Smooth muscle cell (in vitro differentiated cells): Measurements from ENCODE around the gene KDM2B. TPM values are rescaled to one million over a fixed set of nuclear protein-coding genes. Genes with fewer than 3 reads are reported as not detected.

Experiments
- DNase-seq: peaks from one replicate; lab custom pipeline; 2025; ENCODE audit not compliant: unreplicated experiment; lab: John Stamatoyannopoulos, UW
- H2AFZ ChIP-seq: fragments of 200-600 bp; sonication (generic); 2 replicates; pipeline ENCODE4 v1.6.0; 2016; ENCODE audit warnings: antibody characterized with exemption, low read depth, mild to moderate bottlenecking
- H3F3A ChIP-seq: fragments of 200-600 bp; sonication (generic); 2 replicates; pipeline ENCODE4 v1.6.0; 2017; ENCODE audit warnings: antibody characterized with exemption, low read depth
- H3K27ac ChIP-seq: fragments of 200-600 bp; sonication (generic); 2 replicates; pipeline ENCODE4 v1.5.1; 2016; ENCODE audit warnings: low read depth, mild to moderate bottlenecking
- H3K27me3 ChIP-seq: fragments of 200-600 bp; sonication (generic); 2 replicates; pipeline ENCODE4 v1.6.1; 2016; ENCODE audit warnings: low read depth, mild to moderate bottlenecking
- H3K36me3 ChIP-seq: fragments of 200-600 bp; sonication (generic); 2 replicates; pipeline ENCODE4 v1.5.1; 2016; ENCODE audit warnings: low read depth
- H3K4me1 ChIP-seq: fragments of 200-600 bp; sonication (generic); 2 replicates; pipeline ENCODE4 v1.5.1; 2016; ENCODE audit warnings: low read depth
- H3K4me2 ChIP-seq: fragments of 200-600 bp; sonication (generic); 2 replicates; pipeline ENCODE4 v1.6.0; 2016; ENCODE audit warnings: mild to moderate bottlenecking
- H3K4me3 ChIP-seq: fragments of 200-600 bp; sonication (generic); 2 replicates; pipeline ENCODE4 v1.5.1; 2016; ENCODE audit warnings: mild to moderate bottlenecking
- H3K79me2 ChIP-seq: fragments of 200-600 bp; sonication (generic); 2 replicates; pipeline ENCODE4 v1.6.0; 2016; ENCODE audit warnings: low read depth, mild to moderate bottlenecking
- H3K9ac ChIP-seq: fragments of 200-600 bp; sonication (generic); 2 replicates; pipeline ENCODE4 v1.6.0; 2016; ENCODE audit warnings: low read depth
- H3K9me3 ChIP-seq: fragments of 200-600 bp; sonication (generic); replicated peaks from 2 replicates; pipeline ENCODE4 v1.5.1; 2016; ENCODE audit warnings: low read depth
- H4K20me1 ChIP-seq: fragments of 200-600 bp; sonication (generic); 2 replicates; pipeline ENCODE4 v1.6.0; 2016; ENCODE audit warnings: low read depth
- WGBS: methylation state at CpG from one replicate; pipeline ENCODE4 v1.1.7; 2016; ENCODE audit warnings: low lambda C conversion rate; 5-methylcytosine and 5-hydroxymethylcytosine counted together
- polyA plus RNA-seq: library from polyadenylated mRNA; unstranded; fragments of >200 nt; fragmentation: Nextera tagmentation; extraction: Ambion mirVana; gene quantifications from 2 replicates; pipeline ENCODE4 v1.2.1, GENCODE V29; 2016
- total RNA-seq: library from RNA; depleted of rRNA; stranded (reverse); fragments of >200 nt; gene quantifications from 2 replicates; pipeline ENCODE4 v1.2.3, GENCODE V29; 2014
- TF ChIP-seq, protein P1 (sequence below): fragments of 200-600 bp; sonication (generic); IDR thresholded peaks from 2 replicates; pipeline ENCODE4 v1.5.1; 2017; ENCODE audit warnings: borderline replicate concordance, mild to moderate bottlenecking, antibody characterized with exemption; ENCODE audit not compliant: insufficient read depth, poor library complexity, severe bottlenecking

The KDM2B gene
- total and polyA plus RNA-seq, 2 experiments from 2014 or later, result 16.3 to 34.9 TPM

DNA sequence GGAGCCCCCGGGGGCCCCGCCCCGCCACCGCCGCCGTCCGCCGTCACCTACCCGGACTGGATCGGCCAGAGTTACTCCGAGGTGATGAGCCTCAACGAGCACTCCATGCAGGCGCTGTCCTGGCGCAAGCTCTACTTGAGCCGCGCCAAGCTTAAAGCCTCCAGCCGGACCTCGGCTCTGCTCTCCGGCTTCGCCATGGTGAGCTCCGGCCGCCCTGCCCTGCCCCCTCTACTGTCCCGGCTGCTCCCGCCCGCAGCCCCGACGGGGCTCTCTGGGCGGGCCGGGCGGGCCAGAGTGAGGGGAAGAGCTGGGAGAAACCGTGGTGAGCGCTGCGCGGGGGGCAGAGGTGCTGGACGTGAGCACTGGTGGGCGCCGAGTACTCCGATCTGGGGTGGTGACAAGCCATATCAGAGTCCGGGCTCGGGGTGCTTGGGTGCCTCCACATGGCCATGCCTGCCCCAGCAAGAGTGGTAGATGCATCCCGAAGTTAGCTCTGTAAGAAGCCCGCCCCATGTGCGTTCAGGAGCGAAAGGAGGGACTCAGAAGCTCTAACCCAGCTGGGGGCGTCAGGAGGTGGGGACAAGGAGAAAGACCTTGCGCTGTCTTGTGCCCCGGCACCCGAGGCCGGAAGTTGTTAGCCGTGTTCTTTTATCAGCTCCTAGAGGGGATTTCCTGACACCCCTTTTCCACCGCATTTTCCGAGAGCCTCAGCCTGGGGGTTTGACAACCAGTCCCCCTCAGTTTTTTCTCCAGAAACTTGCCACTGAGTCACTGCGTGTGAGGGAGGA lies 46.2 kb upstream of the KDM2B start:
- no peaks in the 10 kb centered on the region for H3K36me3 ChIP-seq

DNA sequence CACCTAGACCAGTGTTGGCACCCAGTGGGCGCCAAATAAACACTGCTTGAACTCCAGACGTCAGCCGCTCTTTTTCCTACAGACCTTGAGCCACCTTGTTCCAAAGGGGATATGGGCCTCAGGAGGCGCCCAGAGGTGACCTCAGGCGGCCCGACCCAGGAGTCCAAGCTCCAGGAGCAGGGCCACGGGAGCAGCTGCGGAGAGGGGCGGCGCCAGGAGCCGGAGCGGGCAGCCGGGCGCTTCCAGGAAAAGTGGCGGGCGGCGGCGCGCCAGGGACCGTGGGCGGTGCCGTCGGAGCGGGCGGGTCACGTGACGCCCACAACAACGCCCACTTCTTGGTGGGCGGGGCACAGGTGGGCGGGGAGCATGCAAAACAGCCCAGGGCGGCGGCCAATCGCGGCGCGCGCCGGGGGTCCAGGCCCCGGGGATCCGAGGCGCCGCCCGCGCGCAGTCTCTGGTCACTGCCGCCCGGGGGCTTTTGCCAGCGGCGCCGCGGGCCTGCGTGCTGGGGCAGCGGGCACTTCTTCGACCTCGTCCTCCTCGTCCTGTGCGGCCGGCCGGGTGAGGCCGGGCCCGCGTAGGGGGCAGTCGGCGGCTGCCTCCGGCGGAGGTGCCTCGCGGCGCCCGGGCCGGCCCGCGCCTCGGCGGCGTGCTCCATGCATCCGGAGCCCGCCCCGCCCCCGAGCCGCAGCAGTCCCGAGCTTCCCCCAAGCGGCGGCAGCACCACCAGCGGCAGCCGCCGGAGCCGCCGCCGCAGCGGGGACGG lies 45.4 kb upstream of the KDM2B start, which contains the start of gene ORAI1:
Gene ORAI1 (plus strand): TSS at position 444 of the 766 bp plus-strand sequence.
- H4K20me1 ChIP-seq, result no peaks in the 10 kb centered on the region
- no peaks in the 10 kb centered on the region for H3K27me3 ChIP-seq
- peak within 1 kb of the TSS; percentile 82 for H3K4me2 ChIP-seq
- peak within 1 kb of the TSS; percentile 49 for H3K4me3 ChIP-seq
- peak within 1 kb of the TSS; percentile 52 for H3K9ac ChIP-seq
- TF ChIP-seq, protein P1, sequence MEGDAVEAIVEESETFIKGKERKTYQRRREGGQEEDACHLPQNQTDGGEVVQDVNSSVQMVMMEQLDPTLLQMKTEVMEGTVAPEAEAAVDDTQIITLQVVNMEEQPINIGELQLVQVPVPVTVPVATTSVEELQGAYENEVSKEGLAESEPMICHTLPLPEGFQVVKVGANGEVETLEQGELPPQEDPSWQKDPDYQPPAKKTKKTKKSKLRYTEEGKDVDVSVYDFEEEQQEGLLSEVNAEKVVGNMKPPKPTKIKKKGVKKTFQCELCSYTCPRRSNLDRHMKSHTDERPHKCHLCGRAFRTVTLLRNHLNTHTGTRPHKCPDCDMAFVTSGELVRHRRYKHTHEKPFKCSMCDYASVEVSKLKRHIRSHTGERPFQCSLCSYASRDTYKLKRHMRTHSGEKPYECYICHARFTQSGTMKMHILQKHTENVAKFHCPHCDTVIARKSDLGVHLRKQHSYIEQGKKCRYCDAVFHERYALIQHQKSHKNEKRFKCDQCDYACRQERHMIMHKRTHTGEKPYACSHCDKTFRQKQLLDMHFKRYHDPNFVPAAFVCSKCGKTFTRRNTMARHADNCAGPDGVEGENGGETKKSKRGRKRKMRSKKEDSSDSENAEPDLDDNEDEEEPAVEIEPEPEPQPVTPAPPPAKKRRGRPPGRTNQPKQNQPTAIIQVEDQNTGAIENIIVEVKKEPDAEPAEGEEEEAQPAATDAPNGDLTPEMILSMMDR, result no peak
- DNase-seq, result peak; percentile 91
- peak within 1 kb of the TSS; percentile 59 for H2AFZ ChIP-seq
- H3K79me2 ChIP-seq, result no peaks in the 10 kb centered on the region
- H3K4me1 ChIP-seq, result peaks cover 16% of the 10 kb centered on the region
- no peaks in the 10 kb centered on the region for H3K9me3 ChIP-seq
- no peaks in the 10 kb centered on the region for H3K36me3 ChIP-seq
- 3% methylated on average over 50 of the region's 92 CpGs for WGBS
- peaks cover 18% of the 10 kb centered on the region for H3F3A ChIP-seq
- peak within 1 kb of the TSS; percentile 49 for H3K27ac ChIP-seq

More for the DNA sequence above, 46.2 kb upstream of the KDM2B start:
- H3K4me2 ChIP-seq, result peak overlapping the region; percentile 82
- peaks cover 16% of the 10 kb centered on the region for H3K4me1 ChIP-seq
- under 1% methylated on average over 27 of the region's 53 CpGs for WGBS
- DNase-seq, result peak; percentile 83
- TF ChIP-seq, protein P1, result no peak
- H2AFZ ChIP-seq, result peak overlapping the region; percentile 58
- peak overlapping the region; percentile 52 for H3K9ac ChIP-seq
- H3F3A ChIP-seq, result peaks cover 18% of the 10 kb centered on the region
- H3K27me3 ChIP-seq, result no peaks in the 10 kb centered on the region
- H4K20me1 ChIP-seq, result no peaks in the 10 kb centered on the region
- peak overlapping the region; percentile 49 for H3K27ac ChIP-seq
- H3K9me3 ChIP-seq, result no peaks in the 10 kb centered on the region
- H3K79me2 ChIP-seq, result no peaks in the 10 kb centered on the region
- peak overlapping the region; percentile 49 for H3K4me3 ChIP-seq

DNA sequence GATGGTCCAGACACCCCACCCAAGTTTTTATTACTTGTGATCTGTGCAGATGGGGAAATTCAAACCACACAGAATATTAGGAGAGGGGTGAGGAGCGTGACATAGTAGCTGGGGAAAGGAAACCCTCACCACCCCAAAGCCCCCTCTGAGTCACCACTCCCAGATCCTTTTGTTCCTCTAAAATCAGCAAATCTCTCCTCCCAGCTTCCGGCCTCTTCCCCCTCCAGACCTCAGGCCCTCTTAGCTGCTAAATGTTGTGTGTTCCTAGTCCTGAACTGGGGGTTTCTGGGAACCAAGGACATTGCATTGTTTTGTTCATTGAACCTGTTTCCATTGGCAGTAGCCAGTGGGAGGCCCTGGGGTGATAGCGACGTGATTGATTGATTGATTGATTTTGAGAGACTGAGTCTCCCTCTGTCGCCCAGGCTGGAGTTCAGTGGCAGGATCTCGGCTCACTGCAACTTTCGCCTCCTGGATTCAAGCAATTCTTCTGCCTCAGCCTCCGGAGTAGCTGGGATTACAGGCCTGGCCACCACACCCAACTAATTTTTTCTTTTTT lies 39.6 kb upstream of the KDM2B start:
- Histone ChIP-seq H3F3A (no peaks in the 10 kb centered on the region), H3K4me2 (no peak overlapping the region), H3K27me3 (no peaks in the 10 kb centered on the region), H3K4me1 (no peaks in the 10 kb centered on the region), H3K9ac (no peak overlapping the region), H3K36me3 (no peaks in the 10 kb centered on the region), H3K4me3 (no peak overlapping the region), H2AFZ (no peak overlapping the region), H3K27ac (no peak overlapping the region), H4K20me1 (no peaks in the 10 kb centered on the region), H3K9me3 (no peaks in the 10 kb centered on the region), H3K79me2 (no peaks in the 10 kb centered on the region)
- WGBS, result 67% methylated on average over 8 of the region's 8 CpGs
- TF ChIP-seq, protein P1, result no peak
- DNase-seq, result no peak
